WTC11 (cell line): ENCODE measurements around the gene KLHL18. TPM values are rescaled to one million over a fixed set of nuclear protein-coding genes. Genes with fewer than 3 reads are reported as not detected.

ENCODE experiments used
- ATAC-seq: fragments of 200-7000 bp; cut with Tn5 transposase; 2 replicates; pipeline ENCODE4 v1.10.0; 2021; ENCODE audit warnings: mild to moderate bottlenecking, moderate library complexity
- CTCF ChIA-PET: fragments of 300-600 bp; sonication (Branson Sonifier 250); formaldehyde crosslinking; loops from one replicate; lab custom pipeline; 2021; ENCODE audit warnings: antibody characterized with exemption; lab: Charles Lee
- POLR2A ChIA-PET: fragments of 350-600 bp; sonication (Branson Sonifier 250); formaldehyde crosslinking; loops from one replicate; lab custom pipeline; 2021; ENCODE audit warnings: antibody characterized with exemption; lab: Charles Lee
- DNase-seq: peaks from one replicate; pipeline ENCODE4 v3.0.0; 2021; ENCODE audit warnings: low spot score
- H3K27ac Mint-ChIP-seq: 2 replicates; pipeline ENCODE4 v1.8.0; 2021; ENCODE audit warnings: mixed read lengths
- H3K27me3 Mint-ChIP-seq: 2 replicates; pipeline ENCODE4 v1.8.0; 2021; ENCODE audit warnings: low read depth, mild to moderate bottlenecking, moderate library complexity, mixed read lengths
- H3K36me3 Mint-ChIP-seq: 2 replicates; pipeline ENCODE4 v1.8.0; 2021; ENCODE audit warnings: mixed read lengths
- H3K4me1 Mint-ChIP-seq: 2 replicates; pipeline ENCODE4 v1.8.0; 2022; ENCODE audit warnings: mixed read lengths
- H3K4me3 Mint-ChIP-seq: 2 replicates; pipeline ENCODE4 v1.8.0; 2021; ENCODE audit warnings: mild to moderate bottlenecking, moderate library complexity, mixed read lengths
- H3K9me3 Mint-ChIP-seq: 2 replicates; pipeline ENCODE4 v1.8.0; 2021; ENCODE audit warnings: mixed read lengths
- ELF4 ChIP-seq: sonication (generic); formaldehyde crosslinking; IDR thresholded peaks from 2 replicates; pipeline ENCODE4 v1.8.1; 2022; ENCODE audit warnings: low read depth, mild to moderate bottlenecking, moderate library complexity, missing genetic modification reagents
- FOXK1 ChIP-seq: sonication (generic); formaldehyde crosslinking; IDR thresholded peaks from 2 replicates; pipeline ENCODE4 v1.8.0; 2022; ENCODE audit warnings: mild to moderate bottlenecking, moderate library complexity, missing genetic modification reagents
- GABPB1 ChIP-seq: sonication (generic); formaldehyde crosslinking; IDR thresholded peaks from 2 replicates; pipeline ENCODE4 v1.8.1; 2023; ENCODE audit warnings: mild to moderate bottlenecking, missing genetic modification reagents
- GTF2I ChIP-seq: fragments of 250-450 bp; sonication (Bioruptor Pico); conservative IDR thresholded peaks from 2 replicates; pipeline ENCODE4 v1.4.0; 2021; ENCODE audit warnings: mild to moderate bottlenecking
- MXD4 ChIP-seq: fragments of 250-450 bp; sonication (Bioruptor Pico); IDR thresholded peaks from 2 replicates; pipeline ENCODE4 v1.8.0; 2021; ENCODE audit warnings: mild to moderate bottlenecking, moderate library complexity, borderline replicate concordance
- MYBL2 ChIP-seq: sonication (generic); formaldehyde crosslinking; IDR thresholded peaks from 2 replicates; pipeline ENCODE4 v1.8.1; 2023; ENCODE audit warnings: mild to moderate bottlenecking, moderate library complexity, missing genetic modification reagents
- NFYB ChIP-seq: sonication (generic); formaldehyde crosslinking; conservative IDR thresholded peaks from 2 replicates; pipeline ENCODE4 v1.8.0; 2022; ENCODE audit warnings: low read depth, missing genetic modification reagents
- TEAD4 ChIP-seq: sonication (generic); formaldehyde crosslinking; IDR thresholded peaks from 2 replicates; pipeline ENCODE4 v1.8.0; 2022; ENCODE audit warnings: mild to moderate bottlenecking, missing genetic modification reagents
- ZBTB21 ChIP-seq: sonication (generic); formaldehyde crosslinking; IDR thresholded peaks from 2 replicates; pipeline ENCODE4 v1.8.1; 2023; ENCODE audit warnings: mild to moderate bottlenecking, missing genetic modification reagents, borderline replicate concordance
- ZNF121 ChIP-seq: sonication (generic); formaldehyde crosslinking; IDR thresholded peaks from 2 replicates; pipeline ENCODE4 v1.8.0; 2023; ENCODE audit warnings: missing genetic modification reagents
- ZNF138 ChIP-seq: sonication (generic); formaldehyde crosslinking; conservative IDR thresholded peaks from 2 replicates; pipeline ENCODE4 v1.8.1; 2022; ENCODE audit warnings: mild to moderate bottlenecking, moderate library complexity, missing genetic modification reagents
- ZNF232 ChIP-seq: sonication (generic); formaldehyde crosslinking; IDR thresholded peaks from 2 replicates; pipeline ENCODE4 v1.8.0; 2022; ENCODE audit warnings: mild to moderate bottlenecking, missing genetic modification reagents
- ZNF396 ChIP-seq: fragments of 250-450 bp; sonication (Bioruptor Pico); IDR thresholded peaks from 2 replicates; pipeline ENCODE4 v1.8.0; 2021; ENCODE audit warnings: mild to moderate bottlenecking, moderate library complexity, borderline replicate concordance
- ZNF416 ChIP-seq: fragments of 250-450 bp; sonication (Bioruptor Pico); IDR thresholded peaks from 2 replicates; pipeline ENCODE4 v1.9.0; 2021; ENCODE audit warnings: mild to moderate bottlenecking, inconsistent platforms
- total RNA-seq: library from RNA; stranded (reverse); gene quantifications from 3 replicates; pipeline ENCODE4 v1.2.3, GENCODE V29; 2021
- TF ChIP-seq, protein P1 (sequence below): sonication (generic); formaldehyde crosslinking; IDR thresholded peaks from 2 replicates; pipeline ENCODE4 v1.8.1; 2022; ENCODE audit warnings: mild to moderate bottlenecking, missing genetic modification reagents, moderate library complexity, borderline replicate concordance
- TF ChIP-seq, protein P2 (sequence below): sonication (generic); formaldehyde crosslinking; IDR thresholded peaks from 2 replicates; pipeline ENCODE4 v1.8.0; 2023; ENCODE audit warnings: mild to moderate bottlenecking, missing genetic modification reagents
- TF ChIP-seq, protein P3 (sequence below): sonication (generic); formaldehyde crosslinking; IDR thresholded peaks from 2 replicates; pipeline ENCODE4 v1.8.0; 2023; ENCODE audit warnings: missing genetic modification reagents
- TF ChIP-seq, protein P4 (sequence below): sonication (generic); formaldehyde crosslinking; IDR thresholded peaks from 2 replicates; pipeline ENCODE4 v1.8.1; 2023; ENCODE audit warnings: mild to moderate bottlenecking, missing genetic modification reagents, moderate library complexity
- TF ChIP-seq, protein P5 (sequence below): sonication (generic); formaldehyde crosslinking; IDR thresholded peaks from 2 replicates; pipeline ENCODE4 v1.8.1; 2023; ENCODE audit warnings: mild to moderate bottlenecking, missing genetic modification reagents
- TF ChIP-seq, protein P6 (sequence below): sonication (generic); formaldehyde crosslinking; conservative IDR thresholded peaks from 2 replicates; pipeline ENCODE4 v1.8.1; 2023; ENCODE audit warnings: mild to moderate bottlenecking, low read depth, missing genetic modification reagents, moderate library complexity
- TF ChIP-seq, protein P7 (sequence below): sonication (generic); formaldehyde crosslinking; IDR thresholded peaks from 2 replicates; pipeline ENCODE4 v1.8.1; 2023; ENCODE audit warnings: mild to moderate bottlenecking, missing genetic modification reagents, moderate library complexity
- TF ChIP-seq, protein P8 (sequence below): sonication (generic); formaldehyde crosslinking; IDR thresholded peaks from 2 replicates; pipeline ENCODE4 v1.8.0; 2022; ENCODE audit warnings: mild to moderate bottlenecking, missing genetic modification reagents

KLHL18 gene
- total RNA-seq, 1 experiment from 2014 or later, result 28.4 TPM

DNA sequence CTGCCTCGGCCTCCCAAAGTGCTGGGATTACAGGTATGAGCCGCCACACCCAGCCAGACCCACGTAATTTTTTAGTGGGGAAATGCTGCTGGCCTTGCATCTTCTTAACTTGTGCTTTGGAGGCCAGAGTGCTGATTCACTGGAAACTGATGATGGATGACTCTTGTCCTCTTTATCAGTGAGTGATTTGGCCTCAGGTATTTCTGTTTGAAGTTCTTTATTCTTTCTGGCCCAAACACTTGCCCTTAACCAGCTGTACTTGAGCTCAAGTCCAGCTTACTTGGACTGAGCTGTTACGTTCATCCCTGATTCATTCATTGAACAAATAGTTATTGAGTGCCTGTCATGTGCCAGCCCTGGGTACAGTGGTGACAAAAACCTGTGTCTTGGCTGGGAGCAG is 102.3 kb downstream of the KLHL18 start (continued):
- TF ChIP-seq, protein P1, sequence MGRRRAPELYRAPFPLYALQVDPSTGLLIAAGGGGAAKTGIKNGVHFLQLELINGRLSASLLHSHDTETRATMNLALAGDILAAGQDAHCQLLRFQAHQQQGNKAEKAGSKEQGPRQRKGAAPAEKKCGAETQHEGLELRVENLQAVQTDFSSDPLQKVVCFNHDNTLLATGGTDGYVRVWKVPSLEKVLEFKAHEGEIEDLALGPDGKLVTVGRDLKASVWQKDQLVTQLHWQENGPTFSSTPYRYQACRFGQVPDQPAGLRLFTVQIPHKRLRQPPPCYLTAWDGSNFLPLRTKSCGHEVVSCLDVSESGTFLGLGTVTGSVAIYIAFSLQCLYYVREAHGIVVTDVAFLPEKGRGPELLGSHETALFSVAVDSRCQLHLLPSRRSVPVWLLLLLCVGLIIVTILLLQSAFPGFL (CRISPR knock-in tag), result no peak
- TF ChIP-seq ZBTB21, result no peak
- TF ChIP-seq GTF2I (CRISPR knock-in tag), result no peak
- TF ChIP-seq, protein P2, sequence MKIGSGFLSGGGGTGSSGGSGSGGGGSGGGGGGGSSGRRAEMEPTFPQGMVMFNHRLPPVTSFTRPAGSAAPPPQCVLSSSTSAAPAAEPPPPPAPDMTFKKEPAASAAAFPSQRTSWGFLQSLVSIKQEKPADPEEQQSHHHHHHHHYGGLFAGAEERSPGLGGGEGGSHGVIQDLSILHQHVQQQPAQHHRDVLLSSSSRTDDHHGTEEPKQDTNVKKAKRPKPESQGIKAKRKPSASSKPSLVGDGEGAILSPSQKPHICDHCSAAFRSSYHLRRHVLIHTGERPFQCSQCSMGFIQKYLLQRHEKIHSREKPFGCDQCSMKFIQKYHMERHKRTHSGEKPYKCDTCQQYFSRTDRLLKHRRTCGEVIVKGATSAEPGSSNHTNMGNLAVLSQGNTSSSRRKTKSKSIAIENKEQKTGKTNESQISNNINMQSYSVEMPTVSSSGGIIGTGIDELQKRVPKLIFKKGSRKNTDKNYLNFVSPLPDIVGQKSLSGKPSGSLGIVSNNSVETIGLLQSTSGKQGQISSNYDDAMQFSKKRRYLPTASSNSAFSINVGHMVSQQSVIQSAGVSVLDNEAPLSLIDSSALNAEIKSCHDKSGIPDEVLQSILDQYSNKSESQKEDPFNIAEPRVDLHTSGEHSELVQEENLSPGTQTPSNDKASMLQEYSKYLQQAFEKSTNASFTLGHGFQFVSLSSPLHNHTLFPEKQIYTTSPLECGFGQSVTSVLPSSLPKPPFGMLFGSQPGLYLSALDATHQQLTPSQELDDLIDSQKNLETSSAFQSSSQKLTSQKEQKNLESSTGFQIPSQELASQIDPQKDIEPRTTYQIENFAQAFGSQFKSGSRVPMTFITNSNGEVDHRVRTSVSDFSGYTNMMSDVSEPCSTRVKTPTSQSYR (CRISPR knock-in tag), result no peak

DNA sequence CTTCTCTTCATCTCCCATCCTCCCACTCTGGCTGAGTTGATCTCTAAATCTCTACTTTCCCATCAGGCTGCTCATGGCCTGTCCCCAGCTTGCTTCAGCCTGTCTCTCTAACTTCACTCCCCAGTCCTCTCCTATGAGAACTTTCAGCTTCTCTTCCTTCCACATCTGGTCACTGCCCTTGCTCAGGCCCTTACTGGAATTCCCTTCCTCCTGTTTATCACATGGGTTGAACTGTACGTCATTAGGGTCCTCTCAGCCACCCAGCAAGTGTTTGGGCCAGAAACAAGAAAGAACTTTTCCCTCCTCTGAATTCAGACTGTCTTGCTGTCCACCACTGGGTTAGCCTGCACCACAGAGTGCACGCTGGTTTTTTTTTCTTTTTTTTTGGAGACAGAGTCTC is 103.1 kb downstream of the KLHL18 start:
- H3K9me3 Mint-ChIP-seq, result no peaks in the 10 kb centered on the region
- TF ChIP-seq MYBL2 (CRISPR knock-in tag), result no peak
- TF ChIP-seq ZNF232 (CRISPR knock-in tag), result no peak
- TF ChIP-seq, protein P3, sequence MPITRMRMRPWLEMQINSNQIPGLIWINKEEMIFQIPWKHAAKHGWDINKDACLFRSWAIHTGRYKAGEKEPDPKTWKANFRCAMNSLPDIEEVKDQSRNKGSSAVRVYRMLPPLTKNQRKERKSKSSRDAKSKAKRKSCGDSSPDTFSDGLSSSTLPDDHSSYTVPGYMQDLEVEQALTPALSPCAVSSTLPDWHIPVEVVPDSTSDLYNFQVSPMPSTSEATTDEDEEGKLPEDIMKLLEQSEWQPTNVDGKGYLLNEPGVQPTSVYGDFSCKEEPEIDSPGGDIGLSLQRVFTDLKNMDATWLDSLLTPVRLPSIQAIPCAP (CRISPR knock-in tag), result no peak
- TF ChIP-seq, protein P4, sequence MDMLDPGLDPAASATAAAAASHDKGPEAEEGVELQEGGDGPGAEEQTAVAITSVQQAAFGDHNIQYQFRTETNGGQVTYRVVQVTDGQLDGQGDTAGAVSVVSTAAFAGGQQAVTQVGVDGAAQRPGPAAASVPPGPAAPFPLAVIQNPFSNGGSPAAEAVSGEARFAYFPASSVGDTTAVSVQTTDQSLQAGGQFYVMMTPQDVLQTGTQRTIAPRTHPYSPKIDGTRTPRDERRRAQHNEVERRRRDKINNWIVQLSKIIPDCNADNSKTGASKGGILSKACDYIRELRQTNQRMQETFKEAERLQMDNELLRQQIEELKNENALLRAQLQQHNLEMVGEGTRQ (CRISPR knock-in tag), result no peak
- TF ChIP-seq, protein P5, sequence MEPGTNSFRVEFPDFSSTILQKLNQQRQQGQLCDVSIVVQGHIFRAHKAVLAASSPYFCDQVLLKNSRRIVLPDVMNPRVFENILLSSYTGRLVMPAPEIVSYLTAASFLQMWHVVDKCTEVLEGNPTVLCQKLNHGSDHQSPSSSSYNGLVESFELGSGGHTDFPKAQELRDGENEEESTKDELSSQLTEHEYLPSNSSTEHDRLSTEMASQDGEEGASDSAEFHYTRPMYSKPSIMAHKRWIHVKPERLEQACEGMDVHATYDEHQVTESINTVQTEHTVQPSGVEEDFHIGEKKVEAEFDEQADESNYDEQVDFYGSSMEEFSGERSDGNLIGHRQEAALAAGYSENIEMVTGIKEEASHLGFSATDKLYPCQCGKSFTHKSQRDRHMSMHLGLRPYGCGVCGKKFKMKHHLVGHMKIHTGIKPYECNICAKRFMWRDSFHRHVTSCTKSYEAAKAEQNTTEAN (CRISPR knock-in tag), result no peak
- no peak for TF ChIP-seq ZNF396
- no peak for TF ChIP-seq TEAD4 (CRISPR knock-in tag)
- TF ChIP-seq, protein P6, sequence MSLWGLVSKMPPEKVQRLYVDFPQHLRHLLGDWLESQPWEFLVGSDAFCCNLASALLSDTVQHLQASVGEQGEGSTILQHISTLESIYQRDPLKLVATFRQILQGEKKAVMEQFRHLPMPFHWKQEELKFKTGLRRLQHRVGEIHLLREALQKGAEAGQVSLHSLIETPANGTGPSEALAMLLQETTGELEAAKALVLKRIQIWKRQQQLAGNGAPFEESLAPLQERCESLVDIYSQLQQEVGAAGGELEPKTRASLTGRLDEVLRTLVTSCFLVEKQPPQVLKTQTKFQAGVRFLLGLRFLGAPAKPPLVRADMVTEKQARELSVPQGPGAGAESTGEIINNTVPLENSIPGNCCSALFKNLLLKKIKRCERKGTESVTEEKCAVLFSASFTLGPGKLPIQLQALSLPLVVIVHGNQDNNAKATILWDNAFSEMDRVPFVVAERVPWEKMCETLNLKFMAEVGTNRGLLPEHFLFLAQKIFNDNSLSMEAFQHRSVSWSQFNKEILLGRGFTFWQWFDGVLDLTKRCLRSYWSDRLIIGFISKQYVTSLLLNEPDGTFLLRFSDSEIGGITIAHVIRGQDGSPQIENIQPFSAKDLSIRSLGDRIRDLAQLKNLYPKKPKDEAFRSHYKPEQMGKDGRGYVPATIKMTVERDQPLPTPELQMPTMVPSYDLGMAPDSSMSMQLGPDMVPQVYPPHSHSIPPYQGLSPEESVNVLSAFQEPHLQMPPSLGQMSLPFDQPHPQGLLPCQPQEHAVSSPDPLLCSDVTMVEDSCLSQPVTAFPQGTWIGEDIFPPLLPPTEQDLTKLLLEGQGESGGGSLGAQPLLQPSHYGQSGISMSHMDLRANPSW (CRISPR knock-in tag), result no peak
- CTCF ChIA-PET, result no interaction called here
- peaks cover 6% of the 10 kb centered on the region for H3K36me3 Mint-ChIP-seq
- H3K27me3 Mint-ChIP-seq, result no peaks in the 10 kb centered on the region
- DNase-seq, result no peak
- H3K4me1 Mint-ChIP-seq, result peaks cover 9% of the 10 kb centered on the region
- no peak overlapping the region for H3K4me3 Mint-ChIP-seq
- ATAC-seq, result no peak
- POLR2A ChIA-PET, result no interaction called here
- peak overlapping the region; percentile 20; the same call in 1 of the 2 replicates for H3K27ac Mint-ChIP-seq

DNA sequence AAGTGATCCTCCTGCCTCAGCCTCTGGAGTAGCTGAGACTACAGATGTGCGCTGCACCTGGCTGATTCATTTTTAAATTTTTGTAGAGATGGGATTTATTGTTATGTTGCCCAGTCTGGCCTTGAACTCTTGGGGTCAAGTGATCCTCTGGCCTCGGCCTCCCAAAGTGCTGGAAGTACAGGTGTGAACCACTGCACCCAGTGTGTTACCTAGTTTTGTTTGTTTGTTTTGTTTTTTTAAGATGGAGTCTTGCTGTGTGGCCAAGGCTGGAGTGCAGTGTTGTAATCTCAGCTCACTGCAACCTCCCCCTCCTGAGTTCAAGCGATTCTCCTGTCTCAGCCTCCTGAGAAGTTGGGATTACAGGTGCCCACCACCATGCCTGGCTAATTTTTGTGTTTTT is 110.2 kb downstream of the KLHL18 start:
- Mint-ChIP-seq H3K36me3 (peaks cover 14% of the 10 kb centered on the region), H3K9me3 (no peaks in the 10 kb centered on the region), H3K4me3 (no peak overlapping the region), H3K27me3 (no peaks in the 10 kb centered on the region), H3K27ac (peak overlapping the region; percentile 79; the same call in 1 of the 2 replicates), H3K4me1 (peaks cover 4% of the 10 kb centered on the region)
- DNase-seq, result no peak
- POLR2A ChIA-PET, result no interaction called here
- ATAC-seq, result no peak
- CTCF ChIA-PET, result interaction anchor here (1.3 kb wide), 1 partner anchor 142 kb away, joined by 3 read pairs; no protein-coding TSS in a partner anchor
- TF ChIP-seq, protein P7, sequence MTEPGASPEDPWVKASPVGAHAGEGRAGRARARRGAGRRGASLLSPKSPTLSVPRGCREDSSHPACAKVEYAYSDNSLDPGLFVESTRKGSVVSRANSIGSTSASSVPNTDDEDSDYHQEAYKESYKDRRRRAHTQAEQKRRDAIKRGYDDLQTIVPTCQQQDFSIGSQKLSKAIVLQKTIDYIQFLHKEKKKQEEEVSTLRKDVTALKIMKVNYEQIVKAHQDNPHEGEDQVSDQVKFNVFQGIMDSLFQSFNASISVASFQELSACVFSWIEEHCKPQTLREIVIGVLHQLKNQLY, result no peak
- TF ChIP-seq, protein P5 (CRISPR knock-in tag), result no peak
- no peak for TF ChIP-seq MXD4 (CRISPR knock-in tag)
- TF ChIP-seq ZNF416, result no peak
- TF ChIP-seq ZNF121 (CRISPR knock-in tag), result no peak
- no peak for TF ChIP-seq FOXK1 (CRISPR knock-in tag)
- no peak for TF ChIP-seq GABPB1 (CRISPR knock-in tag)
- TF ChIP-seq ELF4, result no peak
- TF ChIP-seq, protein P8, sequence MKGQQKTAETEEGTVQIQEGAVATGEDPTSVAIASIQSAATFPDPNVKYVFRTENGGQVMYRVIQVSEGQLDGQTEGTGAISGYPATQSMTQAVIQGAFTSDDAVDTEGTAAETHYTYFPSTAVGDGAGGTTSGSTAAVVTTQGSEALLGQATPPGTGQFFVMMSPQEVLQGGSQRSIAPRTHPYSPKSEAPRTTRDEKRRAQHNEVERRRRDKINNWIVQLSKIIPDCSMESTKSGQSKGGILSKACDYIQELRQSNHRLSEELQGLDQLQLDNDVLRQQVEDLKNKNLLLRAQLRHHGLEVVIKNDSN (CRISPR knock-in tag), result no peak
- TF ChIP-seq ZNF138 (CRISPR knock-in tag), result no peak
- no peak for TF ChIP-seq GTF2I (CRISPR knock-in tag)
- TF ChIP-seq NFYB (CRISPR knock-in tag), result no peak
